NCI-H2171 treated with DMSO at 0.1 percent for 48 hours (cell line): ENCODE data around the gene HMOX1.

ENCODE experiments used
- DNase-seq: peaks from one replicate; lab custom pipeline; 2025; lab: John Stamatoyannopoulos, UW

HMOX1 gene

DNA sequence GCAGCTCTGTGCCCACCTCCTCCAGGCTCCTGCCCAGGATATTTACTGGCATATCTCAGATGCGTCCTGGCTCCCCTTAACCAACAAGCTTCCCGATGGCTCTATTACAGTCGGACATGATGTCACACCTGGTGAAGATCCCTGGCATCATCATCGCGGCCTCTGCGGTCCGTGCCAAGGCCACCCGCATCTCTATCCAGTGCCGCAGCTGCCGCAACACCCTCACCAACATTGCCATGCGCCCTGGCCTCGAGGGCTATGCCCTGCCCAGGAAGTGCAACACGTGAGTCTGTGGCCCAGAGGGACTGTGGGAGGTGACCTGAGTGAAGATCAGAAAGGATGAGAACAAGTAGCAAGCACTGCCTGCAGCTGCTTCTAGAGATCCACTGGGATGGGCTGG lies 25.5 kb downstream of the HMOX1 start:
- no peak for DNase-seq

DNA sequence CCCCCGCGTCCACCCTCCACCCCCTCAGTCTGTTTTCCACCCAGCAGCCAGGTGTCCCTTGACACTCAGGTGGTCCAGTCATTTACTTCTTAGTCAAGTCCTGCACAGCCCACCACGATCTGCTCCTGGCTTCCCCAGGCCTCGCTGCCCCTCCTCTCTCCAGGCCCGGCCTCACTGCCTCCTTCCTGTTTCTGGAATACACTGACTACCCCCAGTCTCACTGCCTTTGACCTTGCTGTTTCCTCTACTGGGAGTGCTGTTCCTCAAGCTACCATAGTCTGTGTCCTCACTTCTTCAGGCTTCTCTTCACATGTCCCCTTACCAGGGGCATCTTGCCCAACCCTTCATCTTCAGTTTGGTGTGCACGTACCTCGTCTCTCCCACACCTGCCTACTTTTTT lies 26.5 kb downstream of the HMOX1 start:
- no peak for DNase-seq

GRCh38 chr22:35409783-35410662 lies 29.1 kb downstream of the HMOX1 start:
- no peak for DNase-seq

GRCh38 chr22:35410663-35411034 lies 29.8 kb downstream of the HMOX1 start:
- DNase-seq, result no peak

GRCh38 chr22:35411102-35411501 lies 30.2 kb downstream of the HMOX1 start:
- no peak for DNase-seq

DNA sequence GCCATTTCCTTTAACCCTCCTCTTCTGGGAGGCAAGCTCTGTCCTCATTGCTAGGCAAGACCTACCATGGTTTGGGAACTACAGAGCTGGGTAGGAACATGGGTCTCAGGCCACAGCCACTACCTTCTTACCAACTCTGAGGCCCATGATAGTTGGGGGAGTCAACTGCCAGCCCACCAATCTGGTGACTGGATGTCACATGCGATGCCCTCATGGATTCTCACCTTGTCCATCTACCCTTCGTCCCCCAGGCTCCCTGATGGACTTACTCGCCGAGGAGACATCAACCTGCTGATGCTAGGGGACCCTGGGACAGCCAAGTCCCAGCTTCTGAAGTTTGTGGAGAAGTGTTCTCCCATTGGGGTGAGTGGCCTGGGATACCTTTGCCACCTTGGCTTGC lies 32.7 kb downstream of the HMOX1 start:
- no peak for DNase-seq

- DNase-seq, result no peak
These were observed 36.7 kb downstream of the HMOX1 start for GRCh38 chr22:35417606-35418005.

DNA sequence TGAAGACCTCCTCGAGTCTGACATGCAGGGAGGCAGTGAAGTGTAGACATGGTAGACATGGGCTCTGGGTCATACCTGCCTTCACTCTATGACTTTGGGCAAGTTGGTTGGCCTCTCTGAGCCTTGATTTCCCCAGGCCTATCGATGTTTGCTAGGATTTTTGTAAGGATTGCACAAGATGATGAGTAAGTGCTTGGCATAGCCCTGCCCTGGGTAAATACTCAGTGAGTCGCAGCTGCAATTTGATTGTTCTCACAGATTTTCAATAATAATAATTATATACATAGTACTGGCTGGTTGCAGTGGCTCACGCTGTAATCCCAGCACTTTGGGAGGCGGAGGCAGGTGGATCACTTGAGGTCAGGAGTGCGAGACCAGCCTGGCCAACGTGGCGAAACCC lies 37.2 kb downstream of the HMOX1 start:
- DNase-seq, result no peak

DNA sequence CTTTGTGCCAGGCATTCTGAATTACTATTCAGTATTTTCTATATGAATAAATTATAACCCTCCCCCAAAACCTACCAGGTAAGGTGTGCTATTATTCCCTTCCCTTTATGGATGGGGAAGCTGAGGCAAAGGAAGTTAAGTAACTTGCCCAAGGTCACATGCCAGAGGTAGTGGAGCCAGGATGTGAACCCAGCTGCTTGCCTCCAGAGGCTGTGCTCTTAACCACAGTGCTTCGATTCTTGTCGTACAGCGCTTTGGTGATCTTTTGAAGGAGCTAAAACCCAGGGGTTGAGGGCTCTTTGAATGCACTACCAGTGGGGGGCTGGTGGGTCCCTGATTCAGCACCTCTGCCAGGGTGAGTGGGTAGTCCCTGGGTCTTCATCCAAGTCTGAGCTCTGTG lies 37.8 kb downstream of the HMOX1 start:
- no peak for DNase-seq

- no peak for DNase-seq
These were observed 38.9 kb downstream of the HMOX1 start for GRCh38 chr22:35419756-35420155.

DNA sequence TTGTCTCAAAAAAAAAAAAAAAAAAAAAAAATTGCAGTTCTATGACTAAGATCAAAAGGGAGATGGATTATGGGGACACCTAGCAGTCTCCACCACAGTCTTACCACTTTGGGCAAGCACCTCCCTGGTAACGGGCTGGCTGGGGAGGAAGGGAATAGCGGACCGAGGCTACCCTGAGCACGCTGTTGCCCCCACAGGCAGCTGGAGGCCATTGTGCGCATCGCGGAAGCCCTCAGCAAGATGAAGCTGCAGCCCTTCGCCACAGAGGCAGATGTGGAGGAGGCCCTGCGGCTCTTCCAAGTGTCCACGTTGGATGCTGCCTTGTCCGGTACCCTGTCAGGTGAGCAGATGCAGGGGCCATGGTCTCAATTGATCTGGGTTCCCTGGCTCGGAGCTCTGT lies 40.2 kb downstream of the HMOX1 start:
- DNase-seq, result no peak

DNA sequence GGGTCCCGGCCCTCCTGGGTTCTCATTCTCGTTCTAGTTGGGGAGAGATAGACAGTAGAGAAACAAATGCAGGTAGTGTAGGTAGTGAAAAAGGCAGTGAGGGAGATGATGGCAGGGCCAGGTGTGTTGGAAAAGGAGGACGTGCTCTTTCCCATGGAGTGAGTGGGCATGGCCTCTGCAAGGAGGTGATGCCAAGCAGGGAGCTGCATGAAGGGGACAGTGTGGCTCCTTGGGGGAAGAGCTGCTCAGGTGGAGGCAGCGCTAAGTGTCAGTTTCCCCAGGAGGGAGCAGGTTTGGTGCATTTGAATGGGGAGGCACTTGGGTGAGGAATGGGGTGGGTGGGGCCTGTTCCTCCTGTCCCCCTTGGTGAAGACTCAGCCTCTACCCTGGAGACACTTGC lies 41.2 kb downstream of the HMOX1 start:
- no peak for DNase-seq

GRCh38 chr22:35422936-35423335 lies 42.0 kb downstream of the HMOX1 start:
- DNase-seq, result no peak

- DNase-seq, result no peak
These were observed 43.2 kb downstream of the HMOX1 start for GRCh38 chr22:35424081-35424480.

DNA sequence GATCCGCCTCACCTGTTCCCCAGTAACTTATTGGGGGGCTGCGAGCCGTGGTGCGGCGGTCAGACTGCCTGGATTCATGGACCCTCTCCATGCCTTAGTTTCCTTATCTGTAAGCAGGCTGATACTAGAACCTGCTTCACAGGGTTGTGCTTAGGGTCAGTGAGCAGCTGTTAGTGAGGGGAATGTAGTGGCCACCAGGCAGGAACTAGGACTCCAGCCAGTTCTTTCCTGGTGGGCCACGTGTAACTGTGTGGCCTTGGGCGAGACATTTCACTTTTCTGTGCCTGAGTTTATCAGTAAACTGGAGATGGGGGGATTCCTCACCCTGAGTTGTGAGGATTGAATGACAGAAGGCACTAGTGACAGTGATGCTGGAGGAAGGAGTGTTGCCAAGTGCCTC lies 43.9 kb downstream of the HMOX1 start:
- DNase-seq, result no peak

DNA sequence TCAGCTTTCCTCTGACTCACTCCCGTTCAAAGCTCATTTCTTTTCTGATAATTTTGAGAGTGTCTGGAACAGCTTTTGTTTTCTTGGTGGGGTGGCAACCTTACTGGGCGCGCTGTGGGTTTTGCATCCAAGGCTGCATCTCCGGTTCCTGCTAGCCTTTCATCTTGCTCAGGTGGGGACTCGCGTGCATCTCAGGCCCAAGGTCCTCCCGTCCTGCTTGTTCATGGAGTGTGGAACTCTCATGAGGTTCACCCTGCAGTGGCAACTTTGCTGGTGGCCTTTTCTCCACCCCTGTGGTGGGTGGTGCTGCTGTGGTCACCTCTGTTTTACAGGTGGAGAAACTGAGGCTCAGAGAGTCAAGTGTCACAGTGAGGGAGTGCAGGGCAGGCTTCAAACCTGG lies 44.6 kb downstream of the HMOX1 start:
- DNase-seq, result no peak

GRCh38 chr22:35425971-35426800 lies 45.3 kb downstream of the HMOX1 start:
- peak; percentile 67 for DNase-seq

DNA sequence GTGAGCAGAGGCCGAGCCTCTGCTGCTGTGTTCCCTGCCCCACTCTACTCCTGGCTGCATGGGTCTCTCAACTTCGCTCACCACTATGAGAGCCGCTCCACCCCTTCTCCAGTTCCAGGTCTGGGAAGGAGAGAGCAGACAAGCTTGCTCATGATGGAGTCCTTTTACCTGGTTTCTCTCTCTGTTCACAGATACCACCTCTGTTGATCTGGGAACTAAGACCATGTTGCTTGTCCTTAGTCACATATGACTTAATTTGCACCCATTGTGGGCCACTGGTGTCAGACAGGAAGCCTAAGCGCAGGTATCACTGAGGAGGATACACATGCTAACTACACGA lies 45.9 kb downstream of the HMOX1 start:
- no peak for DNase-seq

DNA sequence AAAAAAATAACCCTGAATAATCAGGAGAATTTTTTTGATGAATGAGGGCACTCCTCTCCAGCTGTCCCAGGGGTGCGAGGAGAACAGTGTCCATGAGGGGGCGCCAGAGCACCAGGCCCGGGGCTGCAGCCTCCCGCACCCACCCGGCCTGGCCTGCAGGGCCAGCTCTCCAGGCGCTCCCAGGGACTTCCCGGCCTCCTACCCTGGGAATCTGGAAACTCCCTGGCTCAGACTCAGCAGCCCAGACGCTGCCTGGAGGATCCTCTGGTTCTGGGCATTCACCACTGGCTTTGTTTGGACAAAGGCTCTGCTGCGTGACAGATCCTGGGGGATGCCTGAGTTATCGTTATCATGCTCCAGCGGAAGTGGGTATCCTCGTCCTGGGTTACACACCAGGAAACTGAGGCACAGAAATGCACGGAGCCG lies 50.0 kb downstream of the HMOX1 start:
- DNase-seq, result peak; percentile 61

GRCh38 chr22:35431483-35432227 lies 50.8 kb downstream of the HMOX1 start:
- DNase-seq, result no peak

DNA sequence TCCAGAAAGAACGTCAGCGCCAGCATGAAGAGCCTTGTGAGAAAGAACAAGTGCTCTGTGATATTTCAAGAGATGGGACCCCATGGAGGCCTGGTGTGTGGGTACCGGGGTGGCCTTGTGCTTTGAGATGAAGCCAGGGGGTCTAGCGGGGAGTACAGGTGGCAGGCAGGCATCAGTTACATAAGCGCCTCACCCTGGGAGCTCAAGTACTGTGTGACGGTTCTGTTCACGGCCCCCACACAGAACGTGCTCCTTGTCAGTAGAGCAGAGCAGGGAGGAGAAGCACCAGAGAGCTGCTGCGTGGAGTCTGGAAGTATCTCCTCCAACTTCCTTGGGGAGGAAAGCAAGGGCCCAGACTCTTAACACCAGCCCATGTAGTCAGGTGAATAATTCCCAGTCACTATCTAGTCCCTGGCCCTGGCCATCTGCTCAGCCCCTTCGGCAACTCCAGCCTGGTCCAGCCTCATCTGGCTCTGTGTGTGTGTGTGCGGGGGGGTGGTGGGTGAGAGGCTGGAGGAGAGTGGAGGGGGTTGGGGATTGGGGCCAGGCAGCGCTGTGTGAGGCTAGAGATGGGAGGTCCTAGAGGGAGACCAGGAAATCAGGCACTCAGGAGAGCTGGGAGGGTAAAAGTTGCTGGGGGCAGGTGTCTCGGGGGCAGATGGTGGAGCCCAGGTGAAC lies 51.5 kb downstream of the HMOX1 start:
- no peak for DNase-seq

GRCh38 chr22:35434061-35434710 lies 53.3 kb downstream of the HMOX1 start:
- DNase-seq, result no peak
